Left renal cortex interstitium (tissue), 4 donors: ENCODE results near the gene INSYN2A. TPM values are rescaled to one million over a fixed set of nuclear protein-coding genes. Genes with fewer than 3 reads are reported as not detected.

Source experiments
- DNase-seq, 4 donors: peaks; one replicate each; pipeline ENCODE4 v3.0.0-alpha.2; 2013; ENCODE audit warnings: low read depth in 4 of 4, low spot score in 2 of 4, missing footprints in 1 of 4
- polyA plus RNA-seq, 4 donors: library from polyadenylated mRNA; unstranded; fragments of 120-200 nt; gene quantifications; one replicate each; pipeline ENCODE4 v1.2.1, GENCODE V29; 2013; ENCODE audit not compliant: insufficient read length in 4 of 4

The INSYN2A gene
- polyA plus RNA-seq, 4 donors: 3.4 to 7.6 (median 5.4) TPM

- no peak for DNase-seq
Measured at GRCh38 chr10:127157089-127157488, 39.3 kb downstream of the INSYN2A start.

- DNase-seq: no peak
Measured at GRCh38 chr10:127154831-127155620, 41.4 kb downstream of the INSYN2A start.

GRCh38 chr10:127153181-127153580, 43.2 kb downstream of the INSYN2A start:
- no peak for DNase-seq

GRCh38 chr10:127151981-127152699, 44.3 kb downstream of the INSYN2A start:
- no peak for DNase-seq

GRCh38 chr10:127151541-127151940, 44.9 kb downstream of the INSYN2A start:
- DNase-seq: no peak

- no peak for DNase-seq
Measured at GRCh38 chr10:127150136-127150535, 46.3 kb downstream of the INSYN2A start.

GRCh38 chr10:127149501-127150081, 46.8 kb downstream of the INSYN2A start:
- no peak for DNase-seq

GRCh38 chr10:127148933-127149220, 47.5 kb downstream of the INSYN2A start:
- DNase-seq: no peak

- no peak for DNase-seq
Measured at GRCh38 chr10:127148066-127148932, 48.1 kb downstream of the INSYN2A start.

- DNase-seq: no peak
Measured at GRCh38 chr10:127146661-127147060, 49.7 kb downstream of the INSYN2A start.
